GM19023 (cell line): ENCODE results near the gene MDH2.
A peak's percentile ranks its signal among the peaks of the same experiment; 100 is the strongest.
"Not testable (repeated sequence)": the region's sequence is repeated elsewhere in the genome, so short reads cannot be mapped to it uniquely, and the experiment has no call there.

Source experiments
- ATAC-seq: cut with Tn5 transposase; IDR thresholded peaks from one replicate; pipeline ENCODE4 v1.9.1; 2021; ENCODE audit warnings: mild to moderate bottlenecking, moderate library complexity; ENCODE audit not compliant: unreplicated experiment

MDH2 gene

DNA sequence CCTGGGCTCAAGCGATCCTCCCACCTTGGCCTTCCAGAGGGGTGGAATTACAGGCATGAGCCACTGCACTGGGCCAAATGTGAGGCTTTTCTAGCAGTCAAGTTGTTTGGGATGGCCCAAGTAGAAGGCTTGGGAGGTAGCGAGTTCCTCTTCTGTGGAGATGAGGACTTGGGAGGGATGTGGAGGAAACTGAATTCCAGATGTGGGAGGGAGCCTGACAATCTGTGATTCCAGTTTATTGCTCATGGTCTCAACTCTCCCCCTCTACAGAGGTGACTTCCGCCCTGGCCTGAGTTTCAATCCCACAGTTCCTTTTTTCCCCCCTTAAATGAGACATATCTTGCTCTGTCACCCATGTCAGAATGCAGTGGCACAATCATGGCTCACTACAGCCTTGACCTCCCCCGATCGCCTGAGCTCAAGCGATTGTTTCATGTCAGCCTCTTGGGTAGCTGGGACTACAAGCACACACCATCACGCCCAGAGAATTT lies 3.5 kb upstream of the MDH2 start:
- ATAC-seq: no peak

DNA sequence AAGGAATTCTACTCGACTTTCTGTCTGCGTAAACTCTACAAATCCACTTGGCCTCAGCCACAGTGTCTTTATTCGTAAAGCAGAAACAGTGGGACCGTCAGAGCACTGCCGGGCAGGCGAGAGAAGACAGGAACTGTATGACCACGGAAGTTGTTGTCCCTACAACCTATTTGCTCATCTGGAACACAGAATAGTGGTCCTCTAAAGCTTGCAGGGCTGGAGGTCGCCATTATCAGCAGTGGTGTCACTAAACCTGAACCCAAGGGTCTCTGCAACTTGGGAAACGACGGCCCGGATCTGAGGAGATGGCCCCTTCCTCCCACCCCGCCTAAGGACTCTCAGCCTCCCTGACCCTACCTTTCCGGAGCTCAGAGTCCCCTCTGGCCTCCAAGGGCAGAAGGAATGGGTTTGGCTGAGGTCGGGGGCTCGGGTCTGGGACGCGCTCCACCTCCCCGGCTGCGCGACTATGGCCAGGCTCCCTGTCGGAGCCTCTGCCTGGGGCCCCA lies 548 bp upstream of the MDH2 start:
- no peak for ATAC-seq

DNA sequence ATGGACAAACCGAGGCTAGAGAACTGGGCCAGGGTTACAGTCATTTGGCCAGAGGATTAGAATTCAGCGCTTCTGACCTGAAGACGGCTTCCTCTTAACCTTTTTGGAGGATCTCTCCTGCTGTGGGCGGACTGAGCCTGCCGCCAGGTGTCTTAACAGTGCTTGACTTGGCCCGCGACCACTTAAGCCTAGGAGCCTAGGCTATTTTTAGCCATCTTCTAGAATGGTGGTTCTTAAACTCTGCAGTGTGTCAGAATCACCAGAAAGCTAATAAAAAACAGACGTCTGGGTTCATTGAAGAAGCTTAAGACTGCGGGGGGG lies 722 bp downstream of the MDH2 start:
- peak; percentile 6 for ATAC-seq

DNA sequence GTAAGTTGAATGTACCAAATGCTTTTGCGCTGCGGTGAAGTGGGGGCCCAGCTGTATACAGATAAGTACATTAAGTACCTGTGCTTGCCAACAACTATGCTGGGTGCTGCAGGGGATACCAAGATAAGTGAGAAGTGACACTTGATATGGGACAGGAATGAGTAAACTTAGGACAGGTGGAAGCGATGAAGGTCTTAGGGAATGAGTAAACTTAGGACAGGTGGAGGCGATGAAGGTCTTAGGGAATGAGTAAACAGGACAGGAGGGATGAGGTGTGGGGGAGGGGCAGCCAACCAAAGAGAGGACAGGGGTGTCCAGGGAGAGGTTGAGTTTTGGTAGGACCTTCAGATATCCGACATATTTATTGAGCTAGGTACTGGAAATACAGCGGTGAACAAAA lies 1.4 kb downstream of the MDH2 start:
- no peak for ATAC-seq

DNA sequence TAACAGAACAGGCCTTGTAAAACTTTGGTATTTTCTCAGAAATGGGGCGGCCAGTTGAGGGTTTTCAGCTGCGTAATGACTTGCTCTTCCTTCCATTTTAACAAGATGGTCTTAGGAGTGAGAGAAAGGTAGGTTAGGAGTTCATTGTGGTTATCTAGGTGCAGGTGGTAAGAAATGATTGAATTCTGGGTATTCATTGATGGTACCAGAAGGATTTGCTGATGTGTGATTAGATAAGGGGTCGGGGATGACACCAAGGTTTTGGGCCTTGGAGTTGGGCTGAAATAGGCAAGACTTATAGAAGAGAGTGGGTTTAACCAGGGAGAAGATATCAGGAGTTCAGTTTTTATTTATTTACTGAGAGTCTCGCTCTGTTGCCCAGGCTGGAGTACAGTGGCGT lies 2.6 kb downstream of the MDH2 start:
- ATAC-seq: no peak

DNA sequence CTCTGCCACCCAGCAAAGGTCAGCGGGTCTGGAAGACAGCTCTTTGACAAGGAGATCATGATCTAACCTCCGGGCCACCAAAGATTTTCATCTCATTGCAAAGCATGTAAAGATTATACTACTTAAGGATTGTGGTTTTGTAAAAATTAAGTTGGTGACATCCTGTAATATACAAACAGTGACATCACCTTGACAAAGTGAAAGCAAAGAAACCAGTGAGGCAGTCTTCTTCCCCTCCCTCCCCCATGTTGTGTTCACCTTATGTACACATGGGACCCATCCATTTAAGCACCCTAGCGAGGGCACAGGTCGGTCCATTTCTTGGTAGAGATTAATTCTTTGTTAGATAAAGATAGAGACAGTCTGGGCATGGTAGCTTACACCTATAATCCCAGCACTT lies 3.9 kb downstream of the MDH2 start:
- ATAC-seq: no peak

DNA sequence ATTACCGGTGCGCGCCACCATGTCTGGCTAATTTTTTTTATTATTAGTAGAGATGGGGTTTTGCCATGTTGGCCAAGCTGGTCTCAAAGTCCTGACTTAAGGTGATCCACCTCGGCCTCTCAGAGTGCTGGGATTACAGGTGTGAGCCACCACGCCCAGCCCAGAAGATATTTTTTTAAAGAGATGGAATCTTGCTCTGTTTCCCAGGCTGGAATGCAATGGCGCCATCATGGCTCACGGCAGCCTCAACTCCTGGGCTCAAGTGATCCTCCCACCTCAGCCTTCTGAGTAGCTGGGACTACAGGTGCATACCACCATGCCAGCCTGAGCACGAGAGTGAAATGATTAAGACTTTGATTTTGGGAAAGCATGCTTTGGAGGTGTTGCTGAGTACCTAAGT lies 4.8 kb downstream of the MDH2 start:
- not testable (repeated sequence) for ATAC-seq

DNA sequence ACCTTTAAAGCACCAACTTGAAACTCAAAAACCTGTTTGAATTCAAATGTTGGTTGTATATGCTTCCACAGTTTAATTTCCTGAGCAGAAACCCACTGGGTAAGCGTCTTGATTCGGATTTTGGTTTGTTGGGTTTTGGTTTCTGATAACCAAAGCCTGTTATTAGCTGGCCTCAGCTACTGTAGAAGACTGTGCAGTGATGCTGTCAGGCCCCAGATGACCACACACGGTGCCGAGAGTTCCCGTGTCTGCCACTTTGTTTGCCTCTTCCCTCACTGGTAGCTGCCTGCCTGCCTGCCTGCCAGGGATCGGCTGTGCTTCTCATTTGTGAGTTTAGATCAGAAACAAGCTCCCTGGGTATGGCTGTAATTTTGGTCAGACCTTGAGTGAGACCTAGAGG lies 5.6 kb downstream of the MDH2 start:
- no peak for ATAC-seq

DNA sequence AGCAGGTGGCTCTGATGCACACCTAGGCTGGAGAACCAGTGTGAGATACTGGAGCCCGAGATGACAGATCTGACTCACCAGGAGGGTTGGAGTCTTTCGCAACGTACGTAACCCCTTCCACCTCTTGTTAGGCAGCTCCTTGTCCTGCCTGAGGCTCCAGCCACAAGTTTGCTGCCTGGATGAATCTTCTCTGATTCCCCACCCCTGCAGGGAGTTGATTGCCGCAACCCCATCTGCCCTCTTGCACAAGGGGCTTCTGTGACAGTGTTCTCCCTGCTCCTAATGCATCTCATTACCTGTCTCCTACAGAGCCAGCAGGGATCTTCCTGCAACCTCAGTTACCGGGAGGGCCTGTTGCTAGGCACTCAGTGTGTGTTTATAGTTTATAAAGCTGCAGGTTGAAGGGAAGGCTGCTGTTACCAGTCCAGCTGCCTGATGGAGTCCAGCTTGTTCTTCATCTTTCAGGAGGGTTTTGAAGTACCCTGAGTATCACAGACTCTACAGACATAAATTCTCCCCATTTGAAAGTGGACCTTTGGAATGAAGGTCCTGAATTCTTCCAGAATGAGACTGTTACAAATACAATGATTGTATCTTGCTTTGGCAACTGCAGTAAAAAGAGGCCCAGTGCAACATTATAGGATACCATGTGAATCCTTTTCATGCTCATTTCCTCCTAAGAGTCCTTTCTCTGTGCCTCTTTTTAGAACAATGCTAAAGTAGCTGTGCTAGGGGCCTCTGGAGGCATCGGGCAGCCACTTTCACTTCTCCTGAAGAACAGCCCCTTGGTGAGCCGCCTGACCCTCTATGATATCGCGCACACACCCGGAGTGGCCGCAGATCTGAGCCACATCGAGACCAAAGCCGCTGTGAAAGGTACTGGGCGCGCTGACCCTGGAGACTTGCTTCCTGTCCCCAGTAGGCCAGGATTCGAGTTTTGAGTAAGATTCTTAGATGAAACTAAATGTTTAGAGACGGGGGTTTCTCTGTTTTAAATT lies 6.5 kb downstream of the MDH2 start:
- ATAC-seq: no peak

DNA sequence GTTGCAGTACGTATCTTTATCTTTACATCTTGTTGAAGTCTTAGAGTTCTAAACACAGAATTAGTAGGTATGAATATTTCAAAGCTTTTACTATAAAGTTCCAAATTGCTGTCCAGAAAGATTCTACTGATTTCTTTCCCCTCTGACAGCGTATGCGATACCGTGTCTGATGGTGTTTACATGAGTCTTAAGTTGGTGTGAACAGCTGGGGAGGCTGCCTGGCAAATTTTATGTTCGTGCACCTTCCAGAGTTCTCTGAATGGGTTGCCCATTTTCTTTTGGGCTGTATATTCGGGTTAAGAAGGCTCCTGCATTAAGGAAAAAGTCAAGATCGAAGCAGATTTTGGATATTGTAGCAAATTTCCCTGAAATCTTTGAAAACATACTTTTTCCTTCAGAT lies 8.3 kb downstream of the MDH2 start:
- no peak for ATAC-seq

DNA sequence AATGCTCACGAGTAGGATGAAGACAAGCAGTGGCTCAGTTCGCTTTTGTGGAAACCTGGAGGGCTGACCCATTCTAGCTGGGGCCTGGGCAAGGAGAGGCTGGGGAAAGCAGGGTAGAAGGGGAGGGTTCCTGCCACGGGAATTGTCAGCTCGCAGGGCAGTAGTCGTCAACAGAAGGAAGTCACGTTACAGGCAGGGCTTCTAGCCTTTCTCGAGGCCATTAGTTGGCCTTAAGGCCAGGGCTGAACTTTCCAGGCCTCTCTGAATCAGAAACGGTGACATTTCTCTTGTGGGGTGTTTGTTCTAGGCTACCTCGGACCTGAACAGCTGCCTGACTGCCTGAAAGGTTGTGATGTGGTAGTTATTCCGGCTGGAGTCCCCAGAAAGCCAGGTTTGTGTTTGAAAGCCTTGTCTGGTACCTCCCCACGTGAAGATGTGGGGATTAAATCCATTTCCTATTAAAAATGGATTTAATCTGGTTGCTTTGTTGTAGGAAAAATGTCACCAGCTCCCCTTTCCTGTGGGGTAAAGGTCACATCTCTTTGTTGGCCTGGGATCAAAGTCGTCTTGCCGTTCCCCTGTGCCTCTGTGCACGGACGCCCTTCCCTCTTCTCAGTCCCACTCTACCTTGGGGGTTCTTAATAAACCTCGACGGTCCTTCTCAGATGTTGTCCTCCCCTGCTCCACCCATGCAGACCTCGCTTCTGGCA lies 9.4 kb downstream of the MDH2 start:
- no peak for ATAC-seq

DNA sequence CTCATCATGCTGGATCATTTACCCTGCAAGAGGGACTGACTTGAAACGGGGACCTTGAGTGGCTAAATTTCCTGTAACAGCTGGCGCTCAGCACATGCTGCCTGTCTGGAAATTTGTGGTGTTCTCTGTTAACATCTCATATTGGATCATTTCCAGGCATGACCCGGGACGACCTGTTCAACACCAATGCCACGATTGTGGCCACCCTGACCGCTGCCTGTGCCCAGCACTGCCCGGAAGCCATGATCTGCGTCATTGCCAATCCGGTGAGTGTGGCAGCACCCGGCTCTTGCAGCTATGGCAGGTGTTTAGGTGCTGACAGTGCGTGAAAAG lies 9.9 kb downstream of the MDH2 start:
- no peak for ATAC-seq

DNA sequence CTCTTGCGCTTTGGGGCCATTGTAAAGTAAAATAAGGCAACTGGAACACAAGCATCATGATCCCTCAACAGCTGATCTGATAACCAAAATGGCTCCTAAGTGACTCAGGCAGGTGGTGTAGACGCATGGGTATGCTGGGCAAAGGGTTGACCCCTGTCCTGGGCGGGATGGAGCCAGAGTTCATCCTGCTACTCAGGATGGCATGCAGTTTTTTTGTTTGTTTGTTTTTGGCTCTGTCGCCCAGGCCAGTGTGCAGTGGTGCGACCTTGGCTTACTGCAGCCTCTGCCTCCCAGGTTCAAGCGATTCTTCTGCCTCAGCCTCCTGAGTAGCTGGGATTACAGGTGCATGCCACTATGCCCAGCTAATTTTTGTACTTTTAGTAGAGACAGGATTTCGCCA lies 10.8 kb downstream of the MDH2 start:
- not testable (repeated sequence) for ATAC-seq

DNA sequence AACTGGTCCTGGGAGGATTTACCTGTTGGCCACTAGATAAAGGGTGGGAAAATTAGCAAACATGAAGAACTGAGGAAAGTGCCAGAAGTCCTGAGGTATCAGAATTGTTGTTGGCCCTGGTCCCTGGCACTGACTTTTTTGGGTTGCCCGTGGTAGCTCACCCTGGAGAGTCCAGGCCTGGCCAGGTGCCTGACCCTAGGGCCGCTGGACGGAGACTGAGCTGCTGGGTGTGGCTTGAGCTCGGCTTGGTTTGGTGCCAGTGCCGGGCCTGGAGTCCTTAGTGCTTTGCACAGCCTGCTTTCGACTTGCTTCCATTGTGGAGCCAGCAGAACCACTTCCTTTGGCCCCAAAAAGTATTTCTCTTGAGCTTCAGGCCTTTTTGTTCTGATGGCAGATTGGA lies 12.9 kb downstream of the MDH2 start:
- ATAC-seq: no peak

DNA sequence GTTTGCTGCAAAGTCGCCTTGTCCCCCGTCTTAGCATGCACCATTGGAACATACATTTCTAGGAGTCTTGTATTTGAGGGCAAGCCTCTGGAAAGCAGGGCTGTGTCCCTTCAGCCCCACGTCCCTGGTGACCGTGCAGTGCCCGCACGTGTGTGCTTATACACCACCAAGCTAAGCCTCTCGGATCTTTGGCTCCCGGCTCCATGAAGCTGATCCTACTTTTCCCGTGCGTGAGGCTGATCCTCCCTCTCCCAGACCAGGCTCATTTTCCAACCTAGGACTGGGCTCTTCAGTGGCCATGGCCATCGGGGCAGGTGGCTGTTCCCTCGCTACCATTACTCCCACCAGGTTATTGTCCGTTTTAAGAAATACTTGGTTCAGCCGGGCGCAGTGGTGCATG lies 14.3 kb downstream of the MDH2 start:
- ATAC-seq: no peak

DNA sequence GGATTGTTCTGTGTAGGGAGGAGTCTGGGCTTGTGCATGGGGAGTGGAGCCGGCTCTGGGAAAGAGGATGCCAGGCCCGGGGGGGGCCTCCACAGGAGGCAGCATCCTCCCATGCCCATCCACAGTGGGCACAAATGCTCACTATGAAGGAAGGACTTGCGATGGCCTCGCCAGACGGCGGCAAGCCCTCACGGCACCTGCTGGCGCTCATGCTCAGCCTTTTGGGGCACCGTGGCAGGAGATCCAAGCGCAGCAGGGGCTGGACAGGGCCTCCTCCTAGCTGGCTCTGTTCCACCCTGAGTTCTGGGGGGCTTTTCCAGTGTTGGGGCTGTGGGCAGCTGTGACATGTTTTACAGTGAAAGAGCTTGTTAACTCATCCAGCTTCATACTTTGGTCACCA lies 15.2 kb downstream of the MDH2 start:
- ATAC-seq: no peak

DNA sequence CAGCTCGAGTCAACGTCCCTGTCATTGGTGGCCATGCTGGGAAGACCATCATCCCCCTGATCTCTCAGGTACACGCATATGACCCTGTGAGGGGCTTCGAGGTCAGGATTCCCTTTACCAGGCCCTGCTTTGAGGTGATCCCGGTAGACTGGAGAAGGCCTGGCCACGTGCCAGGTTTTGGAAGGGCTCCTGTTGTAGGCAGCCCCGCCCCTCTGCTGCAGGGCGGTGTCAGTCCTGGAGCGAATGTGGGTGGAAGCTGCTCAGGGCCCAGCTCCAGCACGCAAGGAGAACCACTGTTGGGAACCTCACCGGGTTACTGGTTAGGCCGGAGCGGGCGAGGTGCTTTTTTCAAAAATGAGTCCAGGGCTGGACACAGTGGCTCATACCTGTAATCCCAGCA lies 15.6 kb downstream of the MDH2 start:
- ATAC-seq: no peak

DNA sequence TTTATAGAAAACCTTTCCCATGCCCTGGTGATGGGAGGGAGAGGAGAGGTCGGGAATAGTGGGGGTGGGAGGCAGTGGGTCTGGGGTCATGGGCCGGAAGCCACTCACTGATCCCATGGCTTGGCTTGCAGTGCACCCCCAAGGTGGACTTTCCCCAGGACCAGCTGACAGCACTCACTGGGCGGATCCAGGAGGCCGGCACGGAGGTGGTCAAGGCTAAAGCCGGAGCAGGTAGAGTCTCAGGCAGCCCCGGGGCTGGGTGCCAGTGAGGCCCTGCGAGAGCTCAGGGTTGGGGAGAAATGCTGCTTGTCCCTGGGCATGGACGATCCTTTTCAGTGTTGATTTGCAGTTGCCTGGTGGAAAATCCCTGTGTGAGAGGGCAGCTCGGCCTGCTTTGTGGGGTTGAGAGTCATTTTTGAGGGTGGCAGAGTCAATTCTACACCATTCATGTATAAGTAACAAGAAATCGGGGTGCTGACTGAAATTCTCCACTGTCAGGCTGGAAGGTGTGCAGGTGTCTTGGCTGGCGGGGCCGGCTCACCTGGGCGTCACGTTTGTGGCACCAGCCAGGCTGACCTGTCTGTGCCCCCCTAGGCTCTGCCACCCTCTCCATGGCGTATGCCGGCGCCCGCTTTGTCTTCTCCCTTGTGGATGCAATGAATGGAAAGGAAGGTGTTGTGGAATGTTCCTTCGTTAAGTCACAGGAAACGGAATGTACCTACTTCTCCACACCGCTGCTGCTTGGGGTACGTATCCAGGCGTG lies 16.5 kb downstream of the MDH2 start:
- ATAC-seq: no peak

DNA sequence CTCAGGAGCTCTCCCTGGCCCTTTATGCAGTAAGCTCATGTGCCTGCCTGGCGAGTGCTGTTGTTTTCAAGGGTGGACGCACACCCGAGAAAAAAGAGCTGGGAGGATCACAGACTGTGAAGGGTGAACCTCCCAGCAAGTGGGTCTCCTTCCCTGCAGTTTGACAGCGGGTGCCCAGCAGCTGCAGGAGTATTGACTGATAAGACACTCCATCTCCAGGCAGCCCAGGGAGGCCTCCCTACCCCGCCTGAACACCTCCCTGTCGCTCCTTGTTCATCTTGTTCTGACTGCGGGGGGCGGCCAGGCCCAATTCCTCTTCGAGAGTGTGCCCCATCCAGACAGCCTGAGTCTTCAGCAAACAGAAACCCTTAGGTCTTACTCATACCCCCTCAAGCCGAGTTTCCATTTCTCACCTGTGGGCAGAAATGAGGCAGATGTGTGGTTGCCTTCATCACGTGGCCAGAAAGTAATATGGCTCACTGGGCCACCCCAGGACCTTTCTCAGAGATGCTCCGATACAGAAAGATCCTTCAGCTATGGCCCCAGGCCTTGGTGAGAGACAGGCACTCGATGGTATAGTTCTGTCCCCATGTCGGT lies 17.2 kb downstream of the MDH2 start:
- ATAC-seq: no peak

DNA sequence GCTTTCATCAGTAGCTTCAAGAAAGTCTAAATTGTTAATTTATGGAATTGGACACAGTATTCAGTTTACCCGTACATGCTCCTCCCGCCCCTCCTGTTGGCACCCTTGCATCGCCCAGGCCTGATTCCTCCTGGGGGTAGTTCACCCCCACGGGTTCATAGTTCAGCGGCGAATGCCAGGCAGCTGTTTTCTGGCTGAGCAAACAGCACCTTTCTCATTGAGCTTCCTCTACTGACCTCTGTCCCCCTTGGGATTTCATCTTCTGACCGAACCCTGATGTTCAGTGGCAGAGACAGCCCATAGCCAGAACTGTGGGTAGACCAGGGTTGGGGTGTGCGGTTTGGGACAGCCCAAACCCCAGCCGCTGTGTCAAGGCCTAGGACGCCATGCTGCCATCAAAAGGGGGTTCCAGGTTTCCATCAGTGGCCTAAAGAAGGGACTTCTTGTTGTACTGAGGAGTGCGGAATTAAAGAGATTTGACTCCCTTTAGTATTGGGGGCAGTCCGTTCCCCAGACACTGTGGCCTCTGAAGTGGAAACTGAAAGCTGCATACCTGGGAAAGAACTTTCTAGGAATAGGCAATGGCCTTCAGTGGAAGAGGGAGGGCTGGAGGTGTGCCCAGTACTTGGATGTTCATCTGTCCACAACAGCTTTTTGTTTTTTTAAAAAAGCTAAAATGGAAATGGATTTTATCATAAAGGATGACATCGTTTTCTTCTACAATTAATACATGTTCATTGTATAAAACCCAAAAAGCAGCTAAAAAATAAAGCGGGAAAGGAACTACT lies 19.0 kb downstream of the MDH2 start:
- ATAC-seq: no peak
